Stomach (tissue), 4 donors: ENCODE measurements around the gene ADRA2C.

Experiments used
- CTCF ChIP-seq, 7 experiments: fragments of 450-650 bp in 4 of 7; fragments of 200-600 bp in 3 of 7; sonication (generic) in 3 of 7; IDR thresholded peaks; one replicate each; pipeline ENCODE4 v1.5.1; 2016 to 2019; ENCODE audit warnings: antibody characterized with exemption in 7 of 7, control low read depth in 2 of 7, mild to moderate bottlenecking in 1 of 7
- EP300 ChIP-seq: sonication (generic); formaldehyde crosslinking; IDR thresholded peaks from one replicate; pipeline ENCODE4 v1.6.1; 2017; ENCODE audit warnings: antibody characterized with exemption
- POLR2AphosphoS5 ChIP-seq, 3 donors: sonication (generic); formaldehyde crosslinking; IDR thresholded peaks; one replicate each; pipeline ENCODE4 v1.6.1; 2016; ENCODE audit warnings: antibody characterized with exemption in 3 of 3

DNA sequence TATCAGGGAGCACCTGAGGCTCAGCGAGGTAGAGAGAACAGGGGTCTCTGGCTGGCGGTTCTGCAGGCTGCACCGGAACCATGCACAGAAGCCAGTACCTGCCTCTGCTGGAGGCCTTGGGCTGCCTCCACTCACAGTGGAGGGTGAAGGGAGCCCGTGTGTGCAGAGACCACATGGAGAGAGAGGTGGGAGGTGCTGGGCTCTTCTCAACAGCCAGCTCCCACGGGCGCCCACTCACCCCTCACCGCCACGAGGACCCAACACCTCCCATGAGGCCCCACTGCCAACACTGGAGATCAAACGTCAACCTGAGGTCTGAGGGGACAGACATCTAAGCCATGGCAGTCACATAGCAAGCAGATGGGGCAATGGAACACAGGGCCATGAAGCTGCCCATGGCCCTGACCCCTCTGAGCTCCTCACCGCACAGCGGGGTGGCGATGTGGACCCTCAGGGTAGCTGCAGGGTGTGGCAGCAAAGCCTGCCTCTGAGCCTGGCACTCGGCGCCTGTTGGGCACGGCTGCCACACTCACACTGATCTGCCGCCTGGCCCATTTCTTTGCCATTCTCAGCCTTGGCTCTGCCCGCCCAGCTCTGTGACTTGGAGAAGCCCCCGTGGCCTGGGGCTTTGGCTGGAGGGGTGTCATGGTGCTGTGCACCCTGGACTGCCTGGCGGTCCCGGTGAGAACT, 44.8 kb downstream of the ADRA2C start:
- TF ChIP-seq CTCF (IDR thresholded peaks at IDR 0.05), result no peak
- no peak for TF ChIP-seq POLR2AphosphoS5 (IDR thresholded peaks at IDR 0.05)
- TF ChIP-seq EP300, result no peak
